ENCODE measurements around the gene TMEM108.

The TMEM108 gene

DNA sequence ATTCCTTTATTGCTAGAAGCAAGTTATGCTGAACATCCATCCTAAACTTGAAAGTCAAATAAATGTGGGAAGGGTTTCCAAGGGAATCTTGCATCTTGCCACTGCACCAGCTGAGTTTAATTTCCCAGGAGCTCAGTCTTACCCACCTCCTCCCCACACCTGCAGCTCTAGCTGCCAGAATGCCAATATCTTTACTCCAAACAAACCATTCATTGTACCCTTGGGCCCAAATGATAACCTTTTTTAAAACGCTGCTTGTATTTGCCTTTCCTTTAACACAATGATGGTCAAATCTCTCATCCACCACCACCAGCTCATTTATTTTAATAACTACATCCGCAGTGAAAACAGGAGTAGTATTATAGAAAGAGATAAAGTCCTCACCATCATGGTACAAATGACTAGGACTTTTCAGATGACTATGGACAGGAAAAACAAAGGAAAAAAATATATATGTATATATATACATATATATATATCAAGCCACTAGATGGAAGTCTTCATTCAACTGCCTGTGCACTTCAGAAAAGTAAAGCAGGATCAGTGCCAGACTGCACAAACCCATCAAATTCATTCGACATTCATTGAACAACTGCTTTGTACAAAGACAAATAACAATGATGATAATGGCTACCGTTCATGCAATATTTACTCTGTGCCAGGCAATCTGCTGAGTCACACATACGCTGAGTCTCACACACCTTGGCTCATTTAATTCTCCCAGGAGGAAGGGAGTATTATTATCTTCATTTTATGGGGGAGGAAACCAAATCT lies 405.6 kb downstream of the TMEM108 start:
- H3K4me3 ChIP-seq (ENCODE audit: control insufficient read depth, low read depth, low read length): no peak overlapping the region
- peak; percentile 38 for DNase-seq (ENCODE audit: low read depth)
- TF ChIP-seq, protein P1, sequence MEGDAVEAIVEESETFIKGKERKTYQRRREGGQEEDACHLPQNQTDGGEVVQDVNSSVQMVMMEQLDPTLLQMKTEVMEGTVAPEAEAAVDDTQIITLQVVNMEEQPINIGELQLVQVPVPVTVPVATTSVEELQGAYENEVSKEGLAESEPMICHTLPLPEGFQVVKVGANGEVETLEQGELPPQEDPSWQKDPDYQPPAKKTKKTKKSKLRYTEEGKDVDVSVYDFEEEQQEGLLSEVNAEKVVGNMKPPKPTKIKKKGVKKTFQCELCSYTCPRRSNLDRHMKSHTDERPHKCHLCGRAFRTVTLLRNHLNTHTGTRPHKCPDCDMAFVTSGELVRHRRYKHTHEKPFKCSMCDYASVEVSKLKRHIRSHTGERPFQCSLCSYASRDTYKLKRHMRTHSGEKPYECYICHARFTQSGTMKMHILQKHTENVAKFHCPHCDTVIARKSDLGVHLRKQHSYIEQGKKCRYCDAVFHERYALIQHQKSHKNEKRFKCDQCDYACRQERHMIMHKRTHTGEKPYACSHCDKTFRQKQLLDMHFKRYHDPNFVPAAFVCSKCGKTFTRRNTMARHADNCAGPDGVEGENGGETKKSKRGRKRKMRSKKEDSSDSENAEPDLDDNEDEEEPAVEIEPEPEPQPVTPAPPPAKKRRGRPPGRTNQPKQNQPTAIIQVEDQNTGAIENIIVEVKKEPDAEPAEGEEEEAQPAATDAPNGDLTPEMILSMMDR (conservative IDR thresholded peaks at IDR 0.05; ENCODE audit: control insufficient read depth, insufficient read depth, low read depth, low read length): no peak

DNA sequence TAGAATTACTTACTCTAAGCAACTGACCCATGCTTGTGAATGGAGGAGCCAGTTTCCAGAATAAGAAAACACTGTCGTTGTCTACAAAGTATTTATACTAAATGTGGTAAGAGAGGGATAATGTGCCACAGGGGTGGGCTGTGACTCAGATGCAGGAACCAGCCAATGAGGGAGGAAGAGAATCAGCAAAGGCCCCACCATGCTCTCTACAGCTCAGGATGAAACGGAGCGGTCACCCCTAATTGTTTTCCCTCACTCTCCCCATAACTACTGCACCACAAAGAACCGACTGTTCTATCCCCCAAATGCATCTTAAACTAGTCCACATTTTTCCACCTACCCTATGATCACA lies 406.2 kb downstream of the TMEM108 start:
- H3K4me3 ChIP-seq (ENCODE audit: control insufficient read depth, low read depth, low read length): no peak overlapping the region
- no peak for DNase-seq (ENCODE audit: low read depth)
- TF ChIP-seq, protein P1 (conservative IDR thresholded peaks at IDR 0.05; ENCODE audit: control insufficient read depth, insufficient read depth, low read depth, low read length): no peak

DNA sequence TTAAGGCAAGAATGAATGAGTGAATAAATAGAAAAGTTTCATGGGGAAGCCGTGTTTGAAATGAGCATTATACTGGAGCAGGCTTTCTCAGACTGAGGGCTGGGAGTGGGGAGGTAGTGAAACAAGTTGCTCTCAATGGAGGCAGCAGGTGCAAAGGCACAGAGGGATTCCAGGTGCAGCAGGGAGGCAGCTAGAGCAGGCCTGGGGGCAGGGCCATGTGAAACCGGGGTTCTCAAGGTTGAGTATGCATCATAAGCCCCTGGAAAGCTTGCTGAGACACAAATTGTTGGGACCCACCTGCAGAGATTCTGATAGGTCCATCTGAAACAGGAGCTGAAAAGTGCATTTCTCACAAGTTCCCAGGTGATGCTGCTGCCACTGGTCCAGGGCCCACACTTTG lies 406.9 kb downstream of the TMEM108 start:
- TF ChIP-seq, protein P1 (conservative IDR thresholded peaks at IDR 0.05; ENCODE audit: control insufficient read depth, insufficient read depth, low read depth, low read length): no peak
- DNase-seq (ENCODE audit: low read depth): no peak
- no peak overlapping the region for H3K4me3 ChIP-seq (ENCODE audit: control insufficient read depth, low read depth, low read length)

Data from fibroblast of mammary gland (primary cell).